Endothelial cell of umbilical vein (primary cell): ENCODE results near the gene FGL2. TPM values are rescaled to one million over a fixed set of nuclear protein-coding genes. Genes with fewer than 3 reads are reported as not detected.

ENCODE experiments used
- BruUV-seq: library from RNA; stranded (reverse); fragments of 400-500 nt; replicated peaks from 2 replicates; lab custom pipeline; 2021; lab: Mats Ljungman, UMichigan
- CTCF ChIA-PET: fragments of 300-600, 350-600 bp; sonication (Branson Sonifier 250); formaldehyde crosslinking; loops from one replicate; lab custom pipeline; 2021; ENCODE audit warnings: antibody characterized with exemption, inconsistent platforms; lab: Charles Lee
- POLR2A ChIA-PET: fragments of 300-600, 350-600 bp; sonication (Branson Sonifier 250); formaldehyde crosslinking; loops from one replicate; lab custom pipeline; 2021; ENCODE audit warnings: antibody characterized with exemption, inconsistent platforms; lab: Charles Lee
- DNase-seq: peaks from one replicate; pipeline ENCODE4 v3.0.0-alpha.2; 2011; ENCODE audit warnings: low read depth, low spot score
- FAIRE-seq: peaks from 2 replicates; lab custom pipeline; 2011; peaks lifted over from hg19 to GRCh38; lab: Jason Lieb, UNC
- H2AFZ ChIP-seq: 2 replicates; pipeline ENCODE4 v1.6.0; 2012; ENCODE audit warnings: low read depth, low read length, control low read depth, inconsistent platforms
- H3K27ac ChIP-seq: 2 replicates; pipeline ENCODE4 v1.5.1; 2011; ENCODE audit warnings: low read depth, mild to moderate bottlenecking, control low read depth, low read length, moderate library complexity; ENCODE audit not compliant: insufficient read depth
- H3K27me3 ChIP-seq, 2 experiments: 2 replicates each; pipeline versions ENCODE4 v1.6.0 to v1.6.1; 2011; ENCODE audit warnings: low read length in 2 of 2, mixed read lengths in 1 of 2; ENCODE audit not compliant: control insufficient read depth in 2 of 2, insufficient read depth in 2 of 2
- H3K36me3 ChIP-seq, 2 experiments: 2 replicates in 1 of 2; 3 replicates in 1 of 2; pipeline ENCODE4 v1.5.1; 2011; ENCODE audit warnings: low read length in 2 of 2, mild to moderate bottlenecking in 1 of 2, moderate library complexity in 1 of 2; ENCODE audit not compliant: control insufficient read depth in 2 of 2, insufficient read depth in 2 of 2; ENCODE audit errors: extremely low read depth in 1 of 2
- H3K4me1 ChIP-seq: 3 replicates; pipeline ENCODE4 v1.5.1; 2011; ENCODE audit warnings: mild to moderate bottlenecking, low read length; ENCODE audit not compliant: control insufficient read depth, insufficient read depth; ENCODE audit errors: extremely low read depth
- H3K4me2 ChIP-seq: 2 replicates; pipeline ENCODE4 v1.6.1; 2011; ENCODE audit warnings: low read length, control low read depth, mixed read lengths; ENCODE audit not compliant: insufficient read depth
- H3K4me3 ChIP-seq, 3 experiments: fragments of 200-600 bp in 1 of 3; sonication (generic), shearing (Covaris generic) in 1 of 3; replicated peaks in 1 of 3; 2 replicates each; pipeline ENCODE4 v1.5.1; 2011 to 2016; ENCODE audit warnings: control low read depth in 3 of 3, low read length in 3 of 3, mild to moderate bottlenecking in 2 of 3, inconsistent platforms in 1 of 3, low read depth in 1 of 3, moderate library complexity in 1 of 3; ENCODE audit not compliant: insufficient read depth in 1 of 3
- H3K79me2 ChIP-seq: 2 replicates; pipeline ENCODE4 v1.6.0; 2012; ENCODE audit warnings: low read length, inconsistent platforms; ENCODE audit not compliant: control insufficient read depth, insufficient read depth
- H3K9ac ChIP-seq: replicated peaks from 2 replicates; pipeline ENCODE3; 2011; ENCODE audit warnings: low read length, control low read depth; ENCODE audit not compliant: insufficient read depth; ENCODE audit errors: extremely low read depth
- H3K9me1 ChIP-seq: replicated peaks from 3 replicates; pipeline ENCODE4 v1.6.0; 2011; ENCODE audit warnings: mild to moderate bottlenecking, low read length; ENCODE audit not compliant: control insufficient read depth, insufficient read depth; ENCODE audit errors: extremely low read depth
- H3K9me3 ChIP-seq: replicated peaks from 2 replicates; pipeline ENCODE4 v1.5.1; 2012; ENCODE audit warnings: low read length, inconsistent platforms; ENCODE audit not compliant: control insufficient read depth, insufficient read depth
- H4K20me1 ChIP-seq: replicated peaks from 2 replicates; pipeline ENCODE3; 2011; ENCODE audit warnings: mild to moderate bottlenecking, low read length; ENCODE audit not compliant: control insufficient read depth, insufficient read depth; ENCODE audit errors: extremely low read depth
- EZH2 ChIP-seq: IDR thresholded peaks from 2 replicates; pipeline ENCODE4 v1.6.1; 2012; ENCODE audit warnings: borderline replicate concordance, low read depth, mild to moderate bottlenecking, moderate library complexity, low read length, inconsistent platforms; ENCODE audit not compliant: severe bottlenecking
- FOS ChIP-seq: IDR thresholded peaks from 2 replicates; pipeline ENCODE4 v1.6.1; 2011; ENCODE audit warnings: mild to moderate bottlenecking, low read length, moderate library complexity, borderline replicate concordance; ENCODE audit not compliant: insufficient read depth
- GATA2 ChIP-seq: IDR thresholded peaks from 2 replicates; pipeline ENCODE4 v1.7.0; 2011; ENCODE audit warnings: low read depth, mild to moderate bottlenecking, moderate library complexity, mixed read lengths, low read length; ENCODE audit not compliant: insufficient read length, insufficient read depth
- JUN ChIP-seq: IDR thresholded peaks from 2 replicates; pipeline ENCODE4 v1.6.1; 2011; ENCODE audit warnings: borderline replicate concordance, low read depth; ENCODE audit not compliant: insufficient read length, insufficient read depth
- MYC ChIP-seq: IDR thresholded peaks from one replicate; pipeline ENCODE4 v1.6.1; 2011; ENCODE audit warnings: mild to moderate bottlenecking, low read depth, low read length
- POLR2A ChIP-seq: IDR thresholded peaks from 2 replicates; pipeline ENCODE4 v1.6.1; 2012; ENCODE audit warnings: low read depth, mild to moderate bottlenecking, control low read depth, low read length
- POLR2AphosphoS5 ChIP-seq: IDR thresholded peaks from 2 replicates; pipeline ENCODE4 v1.6.1; 2012; ENCODE audit warnings: low read depth, mild to moderate bottlenecking, control low read depth, low read length, moderate library complexity; ENCODE audit not compliant: insufficient read depth
- dilution Hi-C: fragments of 300-500 bp; cut with MboI; formaldehyde crosslinking; loops from one replicate; pipeline ENCODE4 v1.15.0; 2019; ENCODE audit warnings: low sequenced_read_pairs; ENCODE audit not compliant: extremely low pct_ligation_motif_present
- intact Hi-C: fragments of 100-400 bp; cut with micrococcal nuclease; formaldehyde crosslinking; loops from one replicate; pipeline ENCODE4 v1.10.0; 2022
- polyA plus RNA-seq, 4 experiments: library from polyadenylated mRNA; depleted of rRNA in 3 of 4; stranded (reverse) in 3 of 4; unstranded in 1 of 4; fragments of >200 nt; gene quantifications; 2 replicates each; pipeline versions ENCODE4 v1.2.1 to v1.2.3, GENCODE V29; 2011 to 2012; ENCODE audit warnings: missing spikeins in 1 of 4
- total RNA-seq: library from RNA; stranded (reverse); gene quantifications from 2 replicates; pipeline ENCODE4 v1.2.3, GENCODE V29; 2021
- TF ChIP-seq, protein P1 (sequence below), 2 donors: IDR thresholded peaks; 1 replicate in 1 of 2; 2 replicates in 1 of 2; pipeline ENCODE4 v1.5.1; 2011; ENCODE audit warnings: low read length in 2 of 2, mild to moderate bottlenecking in 2 of 2, moderate library complexity in 2 of 2, control low read depth in 1 of 2, inconsistent platforms in 1 of 2, low read depth in 1 of 2; ENCODE audit not compliant: insufficient read depth in 1 of 2; ENCODE audit errors: extremely low read depth in 1 of 2
- TF ChIP-seq, protein P2 (sequence below): IDR thresholded peaks from 2 replicates; pipeline ENCODE4 v1.6.1; 2011; ENCODE audit not compliant: insufficient read depth, insufficient read length

FGL2 gene
- total and polyA plus RNA-seq, 2 donors (not counting 3 experiments of a cell fraction or from before 2014, with no cell fraction given) = not detected

DNA sequence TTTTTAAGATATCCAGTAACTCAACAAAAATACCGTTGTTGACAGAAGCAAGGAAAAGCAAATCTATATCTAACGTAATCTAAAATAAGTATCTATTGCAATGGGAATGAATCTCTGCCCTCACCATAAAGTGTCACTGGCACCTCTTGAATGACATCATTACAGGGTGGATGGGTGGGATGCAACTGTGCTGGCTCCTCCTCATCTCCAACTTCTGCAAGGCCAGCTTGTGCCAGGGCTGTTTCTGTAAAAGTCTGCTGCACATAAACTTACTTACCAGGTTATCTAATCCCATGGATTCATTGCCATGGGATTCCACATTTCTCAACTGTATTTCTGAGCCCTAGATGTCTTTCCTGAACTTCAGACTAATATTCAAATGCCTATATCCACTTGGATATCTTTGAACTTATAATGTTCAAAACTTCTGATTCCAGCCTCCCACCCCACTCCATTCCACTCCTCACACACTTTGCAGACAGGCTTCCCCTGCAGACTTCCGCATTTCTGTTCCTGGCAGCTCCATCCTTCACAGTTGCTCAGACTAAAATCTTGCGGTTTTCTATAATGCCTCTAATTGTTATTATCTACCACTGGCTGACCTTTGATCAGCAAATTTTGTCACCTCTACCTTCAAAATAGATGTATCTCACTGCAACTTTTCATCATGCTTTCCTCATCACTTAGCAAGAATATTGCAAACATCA lies 10.7 kb downstream of the FGL2 start:
- no peaks in the 10 kb centered on the region for H3K4me1 ChIP-seq
- no peak overlapping the region for H3K27ac ChIP-seq
- no peak overlapping the region for H3K9ac ChIP-seq
- H3K36me3 ChIP-seq = no peaks in the 10 kb centered on the region
- no peak overlapping the region for H3K4me3 ChIP-seq
- no peaks in the 10 kb centered on the region for H4K20me1 ChIP-seq
- dilution Hi-C loops (no loop called here), intact Hi-C loops (no loop called here)
- no peaks in the 10 kb centered on the region for H3K27me3 ChIP-seq
- POLR2A ChIA-PET = no interaction called here
- no peaks in the 10 kb centered on the region for H3K79me2 ChIP-seq
- no TSS peak for BruUV-seq
- no peaks in the 10 kb centered on the region for H3K9me1 ChIP-seq
- H3K4me2 ChIP-seq = no peak overlapping the region
- no peak overlapping the region for H2AFZ ChIP-seq
- TF ChIP-seq EZH2 (no peak), GATA2 (no peak), JUN (no peak), POLR2A (no peak), FOS (no peak), POLR2AphosphoS5 (no peak), MYC (no peak)
- TF ChIP-seq, protein P1, sequence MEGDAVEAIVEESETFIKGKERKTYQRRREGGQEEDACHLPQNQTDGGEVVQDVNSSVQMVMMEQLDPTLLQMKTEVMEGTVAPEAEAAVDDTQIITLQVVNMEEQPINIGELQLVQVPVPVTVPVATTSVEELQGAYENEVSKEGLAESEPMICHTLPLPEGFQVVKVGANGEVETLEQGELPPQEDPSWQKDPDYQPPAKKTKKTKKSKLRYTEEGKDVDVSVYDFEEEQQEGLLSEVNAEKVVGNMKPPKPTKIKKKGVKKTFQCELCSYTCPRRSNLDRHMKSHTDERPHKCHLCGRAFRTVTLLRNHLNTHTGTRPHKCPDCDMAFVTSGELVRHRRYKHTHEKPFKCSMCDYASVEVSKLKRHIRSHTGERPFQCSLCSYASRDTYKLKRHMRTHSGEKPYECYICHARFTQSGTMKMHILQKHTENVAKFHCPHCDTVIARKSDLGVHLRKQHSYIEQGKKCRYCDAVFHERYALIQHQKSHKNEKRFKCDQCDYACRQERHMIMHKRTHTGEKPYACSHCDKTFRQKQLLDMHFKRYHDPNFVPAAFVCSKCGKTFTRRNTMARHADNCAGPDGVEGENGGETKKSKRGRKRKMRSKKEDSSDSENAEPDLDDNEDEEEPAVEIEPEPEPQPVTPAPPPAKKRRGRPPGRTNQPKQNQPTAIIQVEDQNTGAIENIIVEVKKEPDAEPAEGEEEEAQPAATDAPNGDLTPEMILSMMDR (IDR thresholded peaks at IDR 0.05; ENCODE audit: extremely low read depth in 1 of 2, insufficient read depth in 1 of 2, low read depth in 1 of 2, low read length in 2 of 2) = no peak
- TF ChIP-seq, protein P2, sequence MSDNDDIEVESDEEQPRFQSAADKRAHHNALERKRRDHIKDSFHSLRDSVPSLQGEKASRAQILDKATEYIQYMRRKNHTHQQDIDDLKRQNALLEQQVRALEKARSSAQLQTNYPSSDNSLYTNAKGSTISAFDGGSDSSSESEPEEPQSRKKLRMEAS = no peak
- no peaks in the 10 kb centered on the region for H3K9me3 ChIP-seq
- FAIRE-seq (no peak), DNase-seq (no peak)
- CTCF ChIA-PET = interaction anchor here (1.6 kb wide), 1 partner anchor 58 kb away, joined by 3 read pairs; no protein-coding TSS in a partner anchor
